Endothelial cell of umbilical vein (primary cell): Measurements from ENCODE around the gene CCL4. TPM values are rescaled to one million over a fixed set of nuclear protein-coding genes. Genes with fewer than 3 reads are reported as not detected.
"Not testable (repeated sequence)": the region's sequence is repeated elsewhere in the genome, so short reads cannot be mapped to it uniquely, and the experiment has no call there.

ENCODE experiments used
- BruUV-seq: library from RNA; stranded (reverse); fragments of 400-500 nt; replicated peaks from 2 replicates; lab custom pipeline; 2021; lab: Mats Ljungman, UMichigan
- CTCF ChIA-PET: fragments of 300-600, 350-600 bp; sonication (Branson Sonifier 250); formaldehyde crosslinking; loops from one replicate; lab custom pipeline; 2021; ENCODE audit warnings: antibody characterized with exemption, inconsistent platforms; lab: Charles Lee
- POLR2A ChIA-PET: fragments of 300-600, 350-600 bp; sonication (Branson Sonifier 250); formaldehyde crosslinking; loops from one replicate; lab custom pipeline; 2021; ENCODE audit warnings: antibody characterized with exemption, inconsistent platforms; lab: Charles Lee
- DNase-seq: peaks from one replicate; pipeline ENCODE4 v3.0.0-alpha.2; 2011; ENCODE audit warnings: low read depth, low spot score
- FAIRE-seq: peaks from 2 replicates; lab custom pipeline; 2011; peaks lifted over from hg19 to GRCh38; lab: Jason Lieb, UNC
- H2AFZ ChIP-seq: 2 replicates; pipeline ENCODE4 v1.6.0; 2012; ENCODE audit warnings: low read depth, low read length, control low read depth, inconsistent platforms
- H3K27ac ChIP-seq: 2 replicates; pipeline ENCODE4 v1.5.1; 2011; ENCODE audit warnings: low read depth, mild to moderate bottlenecking, control low read depth, low read length, moderate library complexity; ENCODE audit not compliant: insufficient read depth
- H3K27me3 ChIP-seq, 2 experiments: 2 replicates each; pipeline versions ENCODE4 v1.6.0 to v1.6.1; 2011; ENCODE audit warnings: low read length in 2 of 2, mixed read lengths in 1 of 2; ENCODE audit not compliant: control insufficient read depth in 2 of 2, insufficient read depth in 2 of 2
- H3K36me3 ChIP-seq, 2 experiments: 2 replicates in 1 of 2; 3 replicates in 1 of 2; pipeline ENCODE4 v1.5.1; 2011; ENCODE audit warnings: low read length in 2 of 2, mild to moderate bottlenecking in 1 of 2, moderate library complexity in 1 of 2; ENCODE audit not compliant: control insufficient read depth in 2 of 2, insufficient read depth in 2 of 2; ENCODE audit errors: extremely low read depth in 1 of 2
- H3K4me1 ChIP-seq: 3 replicates; pipeline ENCODE4 v1.5.1; 2011; ENCODE audit warnings: mild to moderate bottlenecking, low read length; ENCODE audit not compliant: control insufficient read depth, insufficient read depth; ENCODE audit errors: extremely low read depth
- H3K4me2 ChIP-seq: 2 replicates; pipeline ENCODE4 v1.6.1; 2011; ENCODE audit warnings: low read length, control low read depth, mixed read lengths; ENCODE audit not compliant: insufficient read depth
- H3K4me3 ChIP-seq, 3 experiments: fragments of 200-600 bp in 1 of 3; sonication (generic), shearing (Covaris generic) in 1 of 3; replicated peaks in 1 of 3; 2 replicates each; pipeline ENCODE4 v1.5.1; 2011 to 2016; ENCODE audit warnings: control low read depth in 3 of 3, low read length in 3 of 3, mild to moderate bottlenecking in 2 of 3, inconsistent platforms in 1 of 3, low read depth in 1 of 3, moderate library complexity in 1 of 3; ENCODE audit not compliant: insufficient read depth in 1 of 3
- H3K79me2 ChIP-seq: 2 replicates; pipeline ENCODE4 v1.6.0; 2012; ENCODE audit warnings: low read length, inconsistent platforms; ENCODE audit not compliant: control insufficient read depth, insufficient read depth
- H3K9ac ChIP-seq: replicated peaks from 2 replicates; pipeline ENCODE3; 2011; ENCODE audit warnings: low read length, control low read depth; ENCODE audit not compliant: insufficient read depth; ENCODE audit errors: extremely low read depth
- H3K9me1 ChIP-seq: replicated peaks from 3 replicates; pipeline ENCODE4 v1.6.0; 2011; ENCODE audit warnings: mild to moderate bottlenecking, low read length; ENCODE audit not compliant: control insufficient read depth, insufficient read depth; ENCODE audit errors: extremely low read depth
- H3K9me3 ChIP-seq: replicated peaks from 2 replicates; pipeline ENCODE4 v1.5.1; 2012; ENCODE audit warnings: low read length, inconsistent platforms; ENCODE audit not compliant: control insufficient read depth, insufficient read depth
- H4K20me1 ChIP-seq: replicated peaks from 2 replicates; pipeline ENCODE3; 2011; ENCODE audit warnings: mild to moderate bottlenecking, low read length; ENCODE audit not compliant: control insufficient read depth, insufficient read depth; ENCODE audit errors: extremely low read depth
- CTCF ChIP-seq, 2 donors: IDR thresholded peaks; 1 replicate in 1 of 2; 2 replicates in 1 of 2; pipeline ENCODE4 v1.5.1; 2011; ENCODE audit warnings: low read length in 2 of 2, mild to moderate bottlenecking in 2 of 2, moderate library complexity in 2 of 2, control low read depth in 1 of 2, inconsistent platforms in 1 of 2, low read depth in 1 of 2; ENCODE audit not compliant: insufficient read depth in 1 of 2; ENCODE audit errors: extremely low read depth in 1 of 2
- JUN ChIP-seq: IDR thresholded peaks from 2 replicates; pipeline ENCODE4 v1.6.1; 2011; ENCODE audit warnings: borderline replicate concordance, low read depth; ENCODE audit not compliant: insufficient read length, insufficient read depth
- MAX ChIP-seq: IDR thresholded peaks from 2 replicates; pipeline ENCODE4 v1.6.1; 2011; ENCODE audit not compliant: insufficient read depth, insufficient read length
- POLR2AphosphoS5 ChIP-seq: IDR thresholded peaks from 2 replicates; pipeline ENCODE4 v1.6.1; 2012; ENCODE audit warnings: low read depth, mild to moderate bottlenecking, control low read depth, low read length, moderate library complexity; ENCODE audit not compliant: insufficient read depth
- dilution Hi-C: fragments of 300-500 bp; cut with MboI; formaldehyde crosslinking; loops from one replicate; pipeline ENCODE4 v1.15.0; 2019; ENCODE audit warnings: low sequenced_read_pairs; ENCODE audit not compliant: extremely low pct_ligation_motif_present
- intact Hi-C: fragments of 100-400 bp; cut with micrococcal nuclease; formaldehyde crosslinking; loops from one replicate; pipeline ENCODE4 v1.10.0; 2022
- polyA plus RNA-seq, 4 experiments: library from polyadenylated mRNA; depleted of rRNA in 3 of 4; stranded (reverse) in 3 of 4; unstranded in 1 of 4; fragments of >200 nt; gene quantifications; 2 replicates each; pipeline versions ENCODE4 v1.2.1 to v1.2.3, GENCODE V29; 2011 to 2012; ENCODE audit warnings: missing spikeins in 1 of 4
- total RNA-seq: library from RNA; stranded (reverse); gene quantifications from 2 replicates; pipeline ENCODE4 v1.2.3, GENCODE V29; 2021

Gene CCL4
- total and polyA plus RNA-seq, 2 donors (not counting 3 experiments of a cell fraction or from before 2014, with no cell fraction given) = not detected

- no peak for TF ChIP-seq MAX
- Histone ChIP-seq H3K27me3 (peaks cover 4 to 6% of the 10 kb centered on the region in 2 experiments), H3K36me3 (no peaks in the 10 kb centered on the region), H3K4me1 (no peaks in the 10 kb centered on the region), H2AFZ (no peak overlapping the region), H3K27ac (no peak overlapping the region), H3K9ac (no peak overlapping the region), H3K9me3 (no peaks in the 10 kb centered on the region), H3K9me1 (no peaks in the 10 kb centered on the region), H3K79me2 (no peaks in the 10 kb centered on the region), H4K20me1 (no peaks in the 10 kb centered on the region), H3K4me2 (no peak overlapping the region), H3K4me3 (no peak overlapping the region)
- BruUV-seq = no TSS peak
- intact Hi-C loops = no loop called here
- dilution Hi-C loops = no loop called here
- no peak for FAIRE-seq
- ChIA-PET POLR2A (no interaction called here), CTCF (no interaction called here)
- no peak for DNase-seq
These were observed 8.9 kb upstream of the CCL4 start for GRCh38 chr17:36094746-36095145.

GRCh38 chr17:36095992-36096391, 7.6 kb upstream of the CCL4 start:
- no peak overlapping the region for H3K4me3 ChIP-seq
- H3K4me2 ChIP-seq = no peak overlapping the region
- no peak overlapping the region for H2AFZ ChIP-seq
- no peaks in the 10 kb centered on the region for H3K9me1 ChIP-seq
- ChIA-PET CTCF (interaction anchor here (0.6 kb wide), 1 partner anchor 121 kb away, joined by 5 read pairs; no protein-coding TSS in a partner anchor), POLR2A (no interaction called here)
- H3K36me3 ChIP-seq = no peaks in the 10 kb centered on the region
- BruUV-seq = no TSS peak
- no peak overlapping the region for H3K9ac ChIP-seq
- FAIRE-seq (no peak), DNase-seq (no peak)
- no peaks in the 10 kb centered on the region for H3K9me3 ChIP-seq
- no peaks in the 10 kb centered on the region for H3K79me2 ChIP-seq
- H3K4me1 ChIP-seq = no peaks in the 10 kb centered on the region
- no peak for TF ChIP-seq CTCF (IDR thresholded peaks at IDR 0.05; ENCODE audit: extremely low read depth in 1 of 2, insufficient read depth in 1 of 2, low read depth in 1 of 2, low read length in 2 of 2)
- TF ChIP-seq JUN = no peak
- TF ChIP-seq POLR2AphosphoS5 = no peak
- TF ChIP-seq MAX = no peak
- dilution Hi-C loops = no loop called here
- H3K27me3 ChIP-seq = peaks cover 0 to 2% of the 10 kb centered on the region in 2 experiments
- intact Hi-C loops = no loop called here
- H3K27ac ChIP-seq = no peak overlapping the region
- no peaks in the 10 kb centered on the region for H4K20me1 ChIP-seq

- BruUV-seq, H3K79me2 ChIP-seq, H4K20me1 ChIP-seq, H2AFZ ChIP-seq, dilution Hi-C loops, H3K4me1 ChIP-seq, FAIRE-seq, H3K36me3 ChIP-seq, H3K9ac ChIP-seq, DNase-seq, intact Hi-C loops, H3K27me3 ChIP-seq, H3K4me3 ChIP-seq, H3K27ac ChIP-seq, POLR2A ChIA-PET, H3K4me2 ChIP-seq, H3K9me1 ChIP-seq, H3K9me3 ChIP-seq: not testable (repeated sequence)
- CTCF ChIA-PET = interaction anchor here (3.1 kb wide), 1 partner anchor 26 kb away, joined by 9 read pairs; no protein-coding TSS in a partner anchor
These were observed 4.6 kb upstream of the CCL4 start for GRCh38 chr17:36099004-36099403.
